ENCODE data around the gene ZBTB7C.

GRCh38 chr18:48313792-48314191 lies 95.4 kb downstream of the ZBTB7C start:
- TF ChIP-seq, protein P1, sequence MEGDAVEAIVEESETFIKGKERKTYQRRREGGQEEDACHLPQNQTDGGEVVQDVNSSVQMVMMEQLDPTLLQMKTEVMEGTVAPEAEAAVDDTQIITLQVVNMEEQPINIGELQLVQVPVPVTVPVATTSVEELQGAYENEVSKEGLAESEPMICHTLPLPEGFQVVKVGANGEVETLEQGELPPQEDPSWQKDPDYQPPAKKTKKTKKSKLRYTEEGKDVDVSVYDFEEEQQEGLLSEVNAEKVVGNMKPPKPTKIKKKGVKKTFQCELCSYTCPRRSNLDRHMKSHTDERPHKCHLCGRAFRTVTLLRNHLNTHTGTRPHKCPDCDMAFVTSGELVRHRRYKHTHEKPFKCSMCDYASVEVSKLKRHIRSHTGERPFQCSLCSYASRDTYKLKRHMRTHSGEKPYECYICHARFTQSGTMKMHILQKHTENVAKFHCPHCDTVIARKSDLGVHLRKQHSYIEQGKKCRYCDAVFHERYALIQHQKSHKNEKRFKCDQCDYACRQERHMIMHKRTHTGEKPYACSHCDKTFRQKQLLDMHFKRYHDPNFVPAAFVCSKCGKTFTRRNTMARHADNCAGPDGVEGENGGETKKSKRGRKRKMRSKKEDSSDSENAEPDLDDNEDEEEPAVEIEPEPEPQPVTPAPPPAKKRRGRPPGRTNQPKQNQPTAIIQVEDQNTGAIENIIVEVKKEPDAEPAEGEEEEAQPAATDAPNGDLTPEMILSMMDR (conservative IDR thresholded peaks at IDR 0.05 in 1 of 2, IDR thresholded peaks at IDR 0.05 in 1 of 2; ENCODE audit: extremely low read depth in 1 of 2, insufficient read depth in 1 of 2, low read depth in 1 of 2, low read length in 2 of 2) = no peak
- TF ChIP-seq EZH2 (IDR thresholded peaks at IDR 0.05; ENCODE audit: borderline replicate concordance, low read length) = no peak

Measured in mammary epithelial cell (primary cell).